Measurements from ENCODE around the gene IREB2. TPM values are rescaled to one million over a fixed set of nuclear protein-coding genes. Genes with fewer than 3 reads are reported as not detected.
"Not testable (repeated sequence)": the region's sequence is repeated elsewhere in the genome, so short reads cannot be mapped to it uniquely, and the experiment has no call there.

IREB2 gene
- total RNA-seq, 4 donors from 2014 or later = 32.4 to 45.9 (median 42.4) TPM

GRCh38 chr15:78538358-78538757 is 100.3 kb downstream of the IREB2 start:
- WGBS, 2 donors = 76 to 86% methylated on average over 1 of the region's 1 CpG
- Histone ChIP-seq H3K36me3 (peaks cover 0 to 12% (median 0%) of the 10 kb centered on the region in 3 donors), H3K4me3 (no peak overlapping the region), H3K4me1 (peaks cover 0 to 34% (median 11%) of the 10 kb centered on the region in 4 donors), H3K9me3 (no peaks in the 10 kb centered on the region), H3K27ac (no peak overlapping the region), H3K27me3 (no peaks in the 10 kb centered on the region)
- no peak for TF ChIP-seq POLR2A (IDR thresholded peaks at IDR 0.05)
- no peak for TF ChIP-seq CTCF (IDR thresholded peaks at IDR 0.05)
- TF ChIP-seq EP300 (IDR thresholded peaks at IDR 0.05) = no peak
- no peak for DNase-seq (ENCODE audit: low spot score in 2 of 2)

DNA sequence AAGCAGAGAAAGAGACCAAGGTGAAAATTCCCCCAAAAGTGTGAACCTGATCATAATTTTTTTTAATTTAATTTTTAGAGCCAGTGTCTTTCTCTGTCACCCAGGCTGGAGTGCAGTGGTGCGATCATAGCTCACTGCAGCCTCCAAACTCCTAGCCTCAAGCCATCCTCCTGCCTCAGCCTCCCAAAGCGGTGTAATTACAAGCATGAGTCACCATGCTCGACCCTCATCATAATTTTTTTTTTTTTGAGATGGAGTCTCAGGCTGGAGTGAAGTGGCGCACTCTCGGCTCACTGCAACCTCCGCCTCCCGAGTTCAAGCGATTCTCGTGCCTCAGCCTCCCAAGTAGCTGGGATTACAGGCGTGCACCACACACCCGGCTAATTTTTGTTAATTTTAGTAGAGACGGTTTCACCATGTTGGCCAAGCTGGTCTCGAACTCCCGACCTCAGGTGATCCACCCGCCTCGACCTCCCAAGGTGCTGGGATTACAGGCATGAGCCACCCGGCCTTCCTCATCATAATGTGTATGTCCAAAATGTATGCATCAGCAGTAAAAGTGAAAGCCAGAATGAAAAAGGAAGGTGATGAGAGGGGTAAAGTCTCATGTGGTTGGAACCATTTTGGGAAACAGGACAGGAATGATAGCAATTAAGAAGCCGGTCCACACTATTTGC is 101.6 kb downstream of the IREB2 start:
- H3K9me3 ChIP-seq; DNase-seq (ENCODE audit: low spot score in 2 of 2); H3K27me3 ChIP-seq: not testable (repeated sequence)
- Histone ChIP-seq H3K27ac (peak overlapping the region; percentile 87 to 96 (median 92)), H3K4me1 (peaks cover 0 to 29% (median 11%) of the 10 kb centered on the region in 4 donors), H3K4me3 (peak overlapping the region; percentile 61 to 74 (median 70)), H3K36me3 (peaks cover 0 to 22% (median 0%) of the 10 kb centered on the region in 3 donors)
- 76 to 77% methylated on average over 18 of the region's 18 CpGs for WGBS, 2 donors

- Histone ChIP-seq H3K4me3 (peak within 1 kb of the TSS; percentile 61 to 74 (median 70)), H3K4me1 (peaks cover 0 to 29% (median 11%) of the 10 kb centered on the region in 4 donors), H3K27ac (peak within 1 kb of the TSS; percentile 87 to 96 (median 92)), H3K36me3 (peaks cover 0 to 29% (median 1%) of the 10 kb centered on the region in 3 donors), H3K9me3 (no peaks in the 10 kb centered on the region), H3K27me3 (no peaks in the 10 kb centered on the region)
- 0 to 1% methylated on average over 24 to 25 of the region's 56 CpGs for WGBS, 2 donors
- peak; percentile 88 to 92 for DNase-seq (ENCODE audit: low spot score in 2 of 2)
- TF ChIP-seq POLR2A (IDR thresholded peaks at IDR 0.05) = peak; percentile 65 to 79
- TF ChIP-seq EP300 (IDR thresholded peaks at IDR 0.05) = peak; percentile 43 to 95
- peak in 2 of 5 experiments; percentile 11 to 18 for TF ChIP-seq CTCF (IDR thresholded peaks at IDR 0.05)
These were observed 102.3 kb downstream of the IREB2 start, which contains the start of gene PSMA4 for GRCh38 chr15:78540141-78540870. Gene PSMA4, plus strand, starts transcription at chr15:78540444. Its CDS starts 1,484 bp downstream, at chr15:78541928.

- Histone ChIP-seq H3K36me3 (peaks cover 0 to 37% (median 10%) of the 10 kb centered on the region in 3 donors), H3K9me3 (no peaks in the 10 kb centered on the region), H3K4me3 (peak overlapping the region; percentile 61 to 74 (median 70)), H3K27me3 (no peaks in the 10 kb centered on the region), H3K4me1 (peaks cover 0 to 29% (median 11%) of the 10 kb centered on the region in 4 donors), H3K27ac (peak overlapping the region; percentile 87 to 96 (median 92))
- TF ChIP-seq CTCF (IDR thresholded peaks at IDR 0.05) (no peak), EP300 (IDR thresholded peaks at IDR 0.05) (no peak), POLR2A (IDR thresholded peaks at IDR 0.05) (no peak)
- 6 to 7% methylated on average over 13 to 14 of the region's 17 CpGs for WGBS, 2 donors
- DNase-seq (ENCODE audit: low spot score in 2 of 2) = no peak
These were observed 103.1 kb downstream of the IREB2 start for GRCh38 chr15:78540871-78541743.

- Histone ChIP-seq H3K9me3 (no peaks in the 10 kb centered on the region), H3K4me3 (peak overlapping the region in 3 of 4 donors; percentile 67 to 74 (median 73)), H3K27me3 (no peaks in the 10 kb centered on the region), H3K36me3 (peaks cover 0 to 43% (median 11%) of the 10 kb centered on the region in 3 donors), H3K4me1 (peaks cover 0 to 29% (median 11%) of the 10 kb centered on the region in 4 donors), H3K27ac (peak overlapping the region in 3 of 4 donors; percentile 87 to 96 (median 93))
- no peak for TF ChIP-seq EP300 (IDR thresholded peaks at IDR 0.05)
- no peak for TF ChIP-seq POLR2A (IDR thresholded peaks at IDR 0.05)
- TF ChIP-seq CTCF (IDR thresholded peaks at IDR 0.05) = no peak
- WGBS, 2 donors = 43 to 44% methylated on average over 1 of the region's 1 CpG
- DNase-seq (ENCODE audit: low spot score in 2 of 2) = no peak
These were observed 103.7 kb downstream of the IREB2 start for GRCh38 chr15:78541744-78542034.
